ENCODE data around the gene ADGRB3. TPM values are rescaled to one million over a fixed set of nuclear protein-coding genes. Genes with fewer than 3 reads are reported as not detected.

ADGRB3 gene
- total RNA-seq, 4 donors from 2014 or later = 3.9 to 9.8 (median 7.2) TPM

DNA sequence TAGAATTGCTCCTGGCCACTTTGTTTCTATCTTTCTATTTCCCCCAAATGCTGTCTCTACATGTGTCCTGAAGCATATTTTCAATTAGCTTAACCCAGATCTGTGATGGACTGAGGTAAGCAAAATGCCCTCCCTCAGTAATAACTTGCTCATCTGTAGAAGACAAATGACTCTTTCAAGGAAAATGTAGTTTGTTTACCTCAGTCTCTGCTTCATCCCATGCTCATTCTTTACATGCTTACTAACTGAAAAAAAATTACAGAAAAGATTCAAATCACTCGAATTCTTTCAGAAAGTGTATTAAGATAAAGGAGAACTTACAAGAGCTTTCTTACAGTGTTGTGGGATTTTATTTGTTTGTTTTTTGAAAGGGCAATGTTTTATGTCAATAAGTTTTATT is 630.6 kb downstream of the ADGRB3 start:
- 72 to 80% methylated on average over 1 of the region's 1 CpG for WGBS, 2 donors (ENCODE audit: low coverage in 1 of 2)
- H3K4me3 ChIP-seq = no peak overlapping the region
- H3K36me3 ChIP-seq = no peaks in the 10 kb centered on the region
- TF ChIP-seq POLR2AphosphoS5 (IDR thresholded peaks at IDR 0.05) (no peak), POLR2A (IDR thresholded peaks at IDR 0.05) (no peak), EP300 (IDR thresholded peaks at IDR 0.05) (no peak)
- TF ChIP-seq, protein P1, sequence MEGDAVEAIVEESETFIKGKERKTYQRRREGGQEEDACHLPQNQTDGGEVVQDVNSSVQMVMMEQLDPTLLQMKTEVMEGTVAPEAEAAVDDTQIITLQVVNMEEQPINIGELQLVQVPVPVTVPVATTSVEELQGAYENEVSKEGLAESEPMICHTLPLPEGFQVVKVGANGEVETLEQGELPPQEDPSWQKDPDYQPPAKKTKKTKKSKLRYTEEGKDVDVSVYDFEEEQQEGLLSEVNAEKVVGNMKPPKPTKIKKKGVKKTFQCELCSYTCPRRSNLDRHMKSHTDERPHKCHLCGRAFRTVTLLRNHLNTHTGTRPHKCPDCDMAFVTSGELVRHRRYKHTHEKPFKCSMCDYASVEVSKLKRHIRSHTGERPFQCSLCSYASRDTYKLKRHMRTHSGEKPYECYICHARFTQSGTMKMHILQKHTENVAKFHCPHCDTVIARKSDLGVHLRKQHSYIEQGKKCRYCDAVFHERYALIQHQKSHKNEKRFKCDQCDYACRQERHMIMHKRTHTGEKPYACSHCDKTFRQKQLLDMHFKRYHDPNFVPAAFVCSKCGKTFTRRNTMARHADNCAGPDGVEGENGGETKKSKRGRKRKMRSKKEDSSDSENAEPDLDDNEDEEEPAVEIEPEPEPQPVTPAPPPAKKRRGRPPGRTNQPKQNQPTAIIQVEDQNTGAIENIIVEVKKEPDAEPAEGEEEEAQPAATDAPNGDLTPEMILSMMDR (IDR thresholded peaks at IDR 0.05) = no peak
- H3K4me1 ChIP-seq = no peaks in the 10 kb centered on the region
- no peak overlapping the region for H3K27ac ChIP-seq
- ATAC-seq = no peak
- no peaks in the 10 kb centered on the region for H3K9me3 ChIP-seq
- no peaks in the 10 kb centered on the region for H3K27me3 ChIP-seq

DNA sequence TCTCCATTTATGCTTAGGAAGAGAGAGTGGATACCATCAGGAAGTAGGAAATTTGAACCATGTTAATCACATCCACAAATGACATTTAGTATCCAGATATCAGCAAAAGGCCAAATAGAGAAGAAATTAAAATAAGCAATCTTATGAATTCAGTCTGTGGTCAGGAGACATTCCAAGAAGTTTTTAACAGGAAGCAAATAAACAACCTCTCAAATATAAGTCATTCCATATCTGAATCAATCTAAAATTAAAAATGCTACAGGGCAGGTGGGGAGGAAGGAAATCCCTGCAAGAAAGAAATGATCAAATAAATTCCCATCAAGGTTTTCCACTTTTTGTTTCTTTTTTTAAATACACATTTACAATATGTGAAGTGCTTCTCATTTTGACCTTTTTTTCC is 641.1 kb downstream of the ADGRB3 start:
- TF ChIP-seq EP300 (IDR thresholded peaks at IDR 0.05) = no peak
- no peak for TF ChIP-seq POLR2A (IDR thresholded peaks at IDR 0.05)
- no peak for TF ChIP-seq POLR2AphosphoS5 (IDR thresholded peaks at IDR 0.05)
- TF ChIP-seq, protein P1 (IDR thresholded peaks at IDR 0.05) = no peak

DNA sequence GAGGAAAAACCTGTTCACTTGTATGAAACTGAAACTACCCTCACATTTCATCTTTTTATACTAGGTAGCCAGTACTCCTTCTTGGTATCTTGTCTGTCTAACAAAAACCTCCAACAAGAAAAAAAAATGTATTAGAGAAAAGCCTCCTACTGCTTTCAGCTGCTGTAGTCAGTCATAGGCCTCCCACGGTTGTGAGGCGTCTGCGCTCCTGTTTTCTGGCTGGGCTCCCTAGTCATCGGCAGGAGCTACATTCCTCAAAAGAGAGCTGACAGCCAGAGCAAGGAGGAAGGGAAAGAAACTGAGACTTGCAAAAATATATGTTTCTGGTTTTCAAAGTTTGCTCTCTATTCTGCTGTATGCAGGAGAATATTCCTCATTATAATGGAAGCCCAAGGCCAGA is 644.7 kb downstream of the ADGRB3 start:
- Histone ChIP-seq H3K27me3 (no peaks in the 10 kb centered on the region), H3K4me3 (no peak overlapping the region), H3K36me3 (no peaks in the 10 kb centered on the region), H3K4me1 (no peaks in the 10 kb centered on the region), H3K9me3 (no peaks in the 10 kb centered on the region), H3K27ac (no peak overlapping the region)
- no peak for TF ChIP-seq POLR2A (IDR thresholded peaks at IDR 0.05)
- TF ChIP-seq, protein P1 (IDR thresholded peaks at IDR 0.05) = no peak
- no peak for TF ChIP-seq POLR2AphosphoS5 (IDR thresholded peaks at IDR 0.05)
- no peak for TF ChIP-seq EP300 (IDR thresholded peaks at IDR 0.05)
- WGBS, 2 donors (ENCODE audit: low coverage in 1 of 2) = 20 to 43% methylated on average over 2 to 4 of the region's 4 CpGs
- no peak for ATAC-seq

More for the DNA sequence above, 641.1 kb downstream of the ADGRB3 start:
- Histone ChIP-seq H3K4me3 (no peak overlapping the region), H3K4me1 (no peaks in the 10 kb centered on the region), H3K27ac (no peak overlapping the region), H3K9me3 (no peaks in the 10 kb centered on the region), H3K36me3 (no peaks in the 10 kb centered on the region), H3K27me3 (no peaks in the 10 kb centered on the region)
- no peak for ATAC-seq

DNA sequence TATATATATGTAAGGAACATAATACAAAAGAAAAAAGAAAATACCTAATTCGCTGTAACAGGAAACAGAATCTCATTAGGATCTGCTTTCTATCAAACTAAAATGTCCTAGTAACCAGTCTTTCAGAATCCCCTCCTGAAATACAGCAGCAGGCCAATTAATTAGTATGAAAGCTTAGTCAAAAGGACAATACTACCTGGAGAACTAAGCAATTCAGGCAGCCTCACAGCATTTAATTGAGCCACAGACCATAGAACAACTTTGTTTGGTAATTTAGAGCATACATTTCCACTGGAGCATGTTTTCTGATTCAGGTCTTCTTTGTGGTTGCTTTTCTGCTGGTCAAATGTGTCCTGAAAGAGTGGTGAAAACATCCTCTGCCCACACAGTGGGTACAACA is 645.8 kb downstream of the ADGRB3 start:
- Histone ChIP-seq H3K9me3 (no peaks in the 10 kb centered on the region), H3K36me3 (no peaks in the 10 kb centered on the region), H3K27me3 (no peaks in the 10 kb centered on the region), H3K4me1 (no peaks in the 10 kb centered on the region), H3K27ac (no peak overlapping the region), H3K4me3 (no peak overlapping the region)
- 80 to 88% methylated on average over 1 of the region's 1 CpG for WGBS, 2 donors (ENCODE audit: low coverage in 1 of 2)
- ATAC-seq = no peak
- TF ChIP-seq POLR2AphosphoS5 (IDR thresholded peaks at IDR 0.05) (no peak), POLR2A (IDR thresholded peaks at IDR 0.05) (no peak), EP300 (IDR thresholded peaks at IDR 0.05) (no peak)
- TF ChIP-seq, protein P1 (IDR thresholded peaks at IDR 0.05) = no peak

DNA sequence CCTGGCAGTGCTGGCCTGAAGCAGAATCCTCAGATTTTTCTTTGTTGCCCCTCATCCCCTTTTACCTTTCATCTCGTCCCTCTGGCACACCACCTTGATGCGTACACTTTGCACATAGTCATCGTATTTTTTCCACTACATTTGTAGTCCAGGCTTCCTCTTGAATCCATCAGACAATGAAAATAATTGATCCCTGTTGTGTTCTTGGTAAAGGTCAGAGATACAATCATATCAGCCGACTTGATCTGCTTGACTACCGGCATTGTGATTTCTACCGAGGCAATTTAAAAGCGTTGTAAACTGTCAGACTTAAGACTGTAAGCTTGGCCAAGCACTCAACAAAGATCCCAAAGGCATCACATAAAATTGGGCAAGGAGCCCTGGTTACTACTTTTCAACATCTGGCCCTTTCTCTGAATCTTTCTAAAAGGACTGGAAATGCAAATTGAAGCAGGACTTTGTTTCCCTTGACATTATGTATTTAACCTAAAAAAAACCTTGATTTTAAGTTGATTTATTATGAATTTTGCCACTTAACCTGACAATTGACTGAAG is 649.2 kb downstream of the ADGRB3 start:
- Histone ChIP-seq H3K27ac (no peak overlapping the region), H3K4me3 (no peak overlapping the region), H3K9me3 (no peaks in the 10 kb centered on the region), H3K4me1 (no peaks in the 10 kb centered on the region), H3K36me3 (no peaks in the 10 kb centered on the region), H3K27me3 (no peaks in the 10 kb centered on the region)
- TF ChIP-seq POLR2A (IDR thresholded peaks at IDR 0.05) (no peak), EP300 (IDR thresholded peaks at IDR 0.05) (no peak), POLR2AphosphoS5 (IDR thresholded peaks at IDR 0.05) (no peak)
- TF ChIP-seq, protein P1 (IDR thresholded peaks at IDR 0.05) = no peak
- ATAC-seq = no peak
- WGBS, 2 donors (ENCODE audit: low coverage in 1 of 2) = 54 to 63% methylated on average over 4 to 7 of the region's 7 CpGs
